Activated T-helper 1 cell treated with Interleukin-2 at 50 U/mL for 16 hours (primary cell): ENCODE measurements around the gene CNTNAP4.

Experiments used
- DNase-seq: peaks from one replicate; pipeline ENCODE4 v3.0.0-alpha.2; 2020; ENCODE audit warnings: low read depth

The CNTNAP4 gene

GRCh38 chr16:76276745-76277438, at the start of gene CNTNAP4:
Gene CNTNAP4 (plus strand): TSS chr16:76277401. CDS start chr16:76277663, 262 bp downstream.
- DNase-seq: no peak

GRCh38 chr16:76228546-76229146, 48.6 kb upstream of the CNTNAP4 start:
- no peak for DNase-seq

GRCh38 chr16:76232704-76233103, 44.5 kb upstream of the CNTNAP4 start:
- DNase-seq: no peak

GRCh38 chr16:76235025-76235424, 42.2 kb upstream of the CNTNAP4 start:
- DNase-seq: no peak

- DNase-seq: no peak
Measured at GRCh38 chr16:76235426-76235825, 41.8 kb upstream of the CNTNAP4 start.

GRCh38 chr16:76237471-76237870, 39.7 kb upstream of the CNTNAP4 start:
- DNase-seq: no peak

GRCh38 chr16:76241755-76242154, 35.4 kb upstream of the CNTNAP4 start:
- DNase-seq: no peak

- DNase-seq: no peak
Measured at GRCh38 chr16:76243620-76244019, 33.6 kb upstream of the CNTNAP4 start.

- DNase-seq: no peak
Measured at GRCh38 chr16:76246587-76246986, 30.6 kb upstream of the CNTNAP4 start.

- DNase-seq: no peak
Measured at GRCh38 chr16:76265434-76266045, 11.7 kb upstream of the CNTNAP4 start.

GRCh38 chr16:76268824-76269223, 8.4 kb upstream of the CNTNAP4 start:
- no peak for DNase-seq

- DNase-seq: no peak
Measured at GRCh38 chr16:76277460-76278030, 344 bp downstream of the CNTNAP4 start.

GRCh38 chr16:76278086-76278485, 885 bp downstream of the CNTNAP4 start:
- no peak for DNase-seq

- no peak for DNase-seq
Measured at GRCh38 chr16:76278980-76279379, 1.8 kb downstream of the CNTNAP4 start.

GRCh38 chr16:76280421-76281215, 3.4 kb downstream of the CNTNAP4 start:
- no peak for DNase-seq

GRCh38 chr16:76287466-76287865, 10.3 kb downstream of the CNTNAP4 start:
- no peak for DNase-seq

- no peak for DNase-seq
Measured at GRCh38 chr16:76292218-76292617, 15.0 kb downstream of the CNTNAP4 start.

- no peak for DNase-seq
Measured at GRCh38 chr16:76293980-76294379, 16.8 kb downstream of the CNTNAP4 start.

GRCh38 chr16:76294396-76295214, 17.4 kb downstream of the CNTNAP4 start:
- no peak for DNase-seq

GRCh38 chr16:76297941-76298340, 20.7 kb downstream of the CNTNAP4 start:
- no peak for DNase-seq

GRCh38 chr16:76303637-76304314, 26.6 kb downstream of the CNTNAP4 start:
- no peak for DNase-seq
